Neural cell (in vitro differentiated cells): ENCODE data around the gene PDE8A. TPM values are rescaled to one million over a fixed set of nuclear protein-coding genes. Genes with fewer than 3 reads are reported as not detected.

Experiments used
- H2AFZ ChIP-seq: fragments of 200-600, 300-800 bp; sonication (generic), shearing (Covaris generic); 2 replicates; pipeline ENCODE4 v1.6.0; 2014; ENCODE audit warnings: low read depth, mild to moderate bottlenecking, antibody characterized with exemption, low read length, moderate library complexity
- H3F3A ChIP-seq: fragments of 200-600 bp; shearing (Covaris generic); 2 replicates; pipeline ENCODE4 v1.6.1; 2016; ENCODE audit warnings: mild to moderate bottlenecking, moderate library complexity, mixed read lengths, antibody characterized with exemption, low read length; ENCODE audit not compliant: insufficient read depth, poor library complexity, severe bottlenecking
- H3K27ac ChIP-seq: fragments of 200-600, 300-800 bp; sonication (generic), shearing (Covaris generic); 2 replicates; pipeline ENCODE4 v1.5.1; 2014; ENCODE audit warnings: mild to moderate bottlenecking, low read length, moderate library complexity
- H3K27me3 ChIP-seq: fragments of 300-800, 200-600 bp; sonication (generic), shearing (Covaris generic); 2 replicates; pipeline ENCODE4 v1.6.0; 2014; ENCODE audit warnings: mild to moderate bottlenecking, low read depth, low read length, moderate library complexity; ENCODE audit not compliant: insufficient read depth
- H3K36me3 ChIP-seq: fragments of 300-800, 200-600 bp; sonication (generic), shearing (Covaris generic); 2 replicates; pipeline ENCODE4 v1.5.1; 2014; ENCODE audit warnings: mild to moderate bottlenecking, antibody characterized with exemption, low read length, moderate library complexity; ENCODE audit not compliant: insufficient read depth
- H3K4me2 ChIP-seq: fragments of 300-800, 200-600 bp; sonication (generic), shearing (Covaris generic); 2 replicates; pipeline ENCODE4 v1.6.0; 2014; ENCODE audit warnings: mild to moderate bottlenecking, low read length
- H3K4me3 ChIP-seq: fragments of 300-800, 200-600 bp; sonication (generic), shearing (Covaris generic); 2 replicates; pipeline ENCODE4 v1.5.1; 2014; ENCODE audit warnings: mild to moderate bottlenecking, low read length, moderate library complexity
- H3K79me2 ChIP-seq: fragments of 200-600 bp; shearing (Covaris generic); replicated peaks from 2 replicates; pipeline ENCODE4 v1.6.0; 2014; ENCODE audit warnings: mild to moderate bottlenecking, low read length, moderate library complexity; ENCODE audit not compliant: insufficient read depth
- H3K9ac ChIP-seq: fragments of 300-800, 200-600 bp; sonication (generic), shearing (Covaris generic); 2 replicates; pipeline ENCODE4 v1.6.1; 2016; ENCODE audit warnings: mild to moderate bottlenecking, low read length, mixed read lengths
- H3K9me2 ChIP-seq: fragments of 200-600 bp; shearing (Covaris generic); 2 replicates; pipeline ENCODE4 v1.6.1; 2016; ENCODE audit warnings: mild to moderate bottlenecking, low read length, mixed read lengths; ENCODE audit not compliant: insufficient read depth
- H3K9me3 ChIP-seq: fragments of 200-600, 300-800 bp; sonication (generic), shearing (Covaris generic); 2 replicates; pipeline ENCODE4 v1.6.1; 2016; ENCODE audit warnings: mild to moderate bottlenecking, mixed run types, low read length, moderate library complexity, mixed read lengths
- H4K20me1 ChIP-seq: fragments of 200-600 bp; shearing (Covaris generic); 2 replicates; pipeline ENCODE4 v1.6.1; 2016; ENCODE audit warnings: mild to moderate bottlenecking, mixed run types; ENCODE audit not compliant: insufficient read depth
- EP300 ChIP-seq: fragments of 450-650 bp; conservative IDR thresholded peaks from 2 replicates; pipeline ENCODE4 v1.6.1; 2014; ENCODE audit warnings: antibody characterized with exemption, mild to moderate bottlenecking, moderate library complexity; ENCODE audit not compliant: poor library complexity, severe bottlenecking
- EZH2 ChIP-seq: fragments of 200-600, 300-800 bp; shearing (Covaris generic), sonication (generic); IDR thresholded peaks from 2 replicates; pipeline ENCODE4 v1.6.1; 2014; ENCODE audit warnings: antibody characterized with exemption, low read length, borderline replicate concordance, mild to moderate bottlenecking; ENCODE audit not compliant: insufficient read depth, poor library complexity, severe bottlenecking
- MXI1 ChIP-seq: fragments of 450-650 bp; conservative IDR thresholded peaks from 2 replicates; pipeline ENCODE4 v1.6.1; 2014; ENCODE audit warnings: antibody characterized with exemption, mild to moderate bottlenecking; ENCODE audit not compliant: poor library complexity, severe bottlenecking
- POLR2AphosphoS5 ChIP-seq: IDR thresholded peaks from 2 replicates; pipeline ENCODE4 v1.6.1; 2012
- RAD21 ChIP-seq: fragments of 450-650 bp; conservative IDR thresholded peaks from 2 replicates; pipeline ENCODE4 v1.6.1; 2014; ENCODE audit warnings: antibody characterized with exemption, mild to moderate bottlenecking, moderate library complexity
- SMC3 ChIP-seq: fragments of 450-650 bp; conservative IDR thresholded peaks from 2 replicates; pipeline ENCODE4 v1.6.1; 2014; ENCODE audit warnings: antibody characterized with exemption, mild to moderate bottlenecking, moderate library complexity; ENCODE audit not compliant: poor library complexity
- TAF1 ChIP-seq: IDR thresholded peaks from 2 replicates; pipeline ENCODE4 v1.6.1; 2012; ENCODE audit warnings: low read depth
- polyA plus RNA-seq: library from polyadenylated mRNA; depleted of rRNA; stranded (reverse); fragments of >200 nt; gene quantifications from 2 replicates; pipeline ENCODE4 v1.2.3, GENCODE V29; 2014
- TF ChIP-seq, protein P1 (sequence below): IDR thresholded peaks from 2 replicates; pipeline ENCODE4 v1.6.1; 2012; ENCODE audit warnings: borderline replicate concordance
- TF ChIP-seq, protein P2 (sequence below): fragments of 450-650 bp; IDR thresholded peaks from 2 replicates; pipeline ENCODE4 v1.5.1; 2014; ENCODE audit warnings: antibody characterized with exemption, mild to moderate bottlenecking, moderate library complexity; ENCODE audit not compliant: poor library complexity, severe bottlenecking

The PDE8A gene
- polyA plus RNA-seq, 1 donor from 2014 or later: 13.2 TPM

DNA sequence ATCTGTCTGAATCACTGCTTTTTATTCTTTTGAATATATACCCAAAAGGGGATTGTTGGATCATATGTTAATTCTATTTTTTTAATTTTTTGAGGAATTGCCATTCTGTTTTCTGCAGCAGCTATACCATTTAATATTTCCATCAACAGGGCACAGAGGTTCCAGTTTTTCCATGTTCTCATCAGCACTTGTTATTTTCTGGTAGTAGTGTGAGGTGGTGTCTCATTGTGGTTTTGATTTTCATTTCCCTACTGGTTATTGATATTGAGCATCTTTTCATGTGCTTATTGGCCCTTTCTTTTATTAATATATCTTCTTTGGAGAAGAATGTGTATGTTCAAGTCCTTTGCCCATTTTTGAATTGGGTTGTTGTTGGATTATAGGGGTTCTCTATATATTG, 68.1 kb downstream of the PDE8A start:
- no peaks in the 10 kb centered on the region for H3K27me3 ChIP-seq
- no peaks in the 10 kb centered on the region for H3K9me3 ChIP-seq
- H4K20me1 ChIP-seq: no peaks in the 10 kb centered on the region
- no peak overlapping the region for H2AFZ ChIP-seq
- H3K36me3 ChIP-seq: no peaks in the 10 kb centered on the region
- H3K4me3 ChIP-seq: no peak overlapping the region
- no peaks in the 10 kb centered on the region for H3K79me2 ChIP-seq
- no peak overlapping the region for H3K9ac ChIP-seq
- H3F3A ChIP-seq: no peaks in the 10 kb centered on the region
- no peak overlapping the region for H3K27ac ChIP-seq
- H3K9me2 ChIP-seq: no peaks in the 10 kb centered on the region
- no peak overlapping the region for H3K4me2 ChIP-seq
- TF ChIP-seq, protein P1, sequence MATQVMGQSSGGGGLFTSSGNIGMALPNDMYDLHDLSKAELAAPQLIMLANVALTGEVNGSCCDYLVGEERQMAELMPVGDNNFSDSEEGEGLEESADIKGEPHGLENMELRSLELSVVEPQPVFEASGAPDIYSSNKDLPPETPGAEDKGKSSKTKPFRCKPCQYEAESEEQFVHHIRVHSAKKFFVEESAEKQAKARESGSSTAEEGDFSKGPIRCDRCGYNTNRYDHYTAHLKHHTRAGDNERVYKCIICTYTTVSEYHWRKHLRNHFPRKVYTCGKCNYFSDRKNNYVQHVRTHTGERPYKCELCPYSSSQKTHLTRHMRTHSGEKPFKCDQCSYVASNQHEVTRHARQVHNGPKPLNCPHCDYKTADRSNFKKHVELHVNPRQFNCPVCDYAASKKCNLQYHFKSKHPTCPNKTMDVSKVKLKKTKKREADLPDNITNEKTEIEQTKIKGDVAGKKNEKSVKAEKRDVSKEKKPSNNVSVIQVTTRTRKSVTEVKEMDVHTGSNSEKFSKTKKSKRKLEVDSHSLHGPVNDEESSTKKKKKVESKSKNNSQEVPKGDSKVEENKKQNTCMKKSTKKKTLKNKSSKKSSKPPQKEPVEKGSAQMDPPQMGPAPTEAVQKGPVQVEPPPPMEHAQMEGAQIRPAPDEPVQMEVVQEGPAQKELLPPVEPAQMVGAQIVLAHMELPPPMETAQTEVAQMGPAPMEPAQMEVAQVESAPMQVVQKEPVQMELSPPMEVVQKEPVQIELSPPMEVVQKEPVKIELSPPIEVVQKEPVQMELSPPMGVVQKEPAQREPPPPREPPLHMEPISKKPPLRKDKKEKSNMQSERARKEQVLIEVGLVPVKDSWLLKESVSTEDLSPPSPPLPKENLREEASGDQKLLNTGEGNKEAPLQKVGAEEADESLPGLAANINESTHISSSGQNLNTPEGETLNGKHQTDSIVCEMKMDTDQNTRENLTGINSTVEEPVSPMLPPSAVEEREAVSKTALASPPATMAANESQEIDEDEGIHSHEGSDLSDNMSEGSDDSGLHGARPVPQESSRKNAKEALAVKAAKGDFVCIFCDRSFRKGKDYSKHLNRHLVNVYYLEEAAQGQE: no peak
- TF ChIP-seq SMC3 (no peak), MXI1 (no peak), RAD21 (no peak), EP300 (no peak), TAF1 (no peak), EZH2 (no peak), POLR2AphosphoS5 (no peak)
- TF ChIP-seq, protein P2, sequence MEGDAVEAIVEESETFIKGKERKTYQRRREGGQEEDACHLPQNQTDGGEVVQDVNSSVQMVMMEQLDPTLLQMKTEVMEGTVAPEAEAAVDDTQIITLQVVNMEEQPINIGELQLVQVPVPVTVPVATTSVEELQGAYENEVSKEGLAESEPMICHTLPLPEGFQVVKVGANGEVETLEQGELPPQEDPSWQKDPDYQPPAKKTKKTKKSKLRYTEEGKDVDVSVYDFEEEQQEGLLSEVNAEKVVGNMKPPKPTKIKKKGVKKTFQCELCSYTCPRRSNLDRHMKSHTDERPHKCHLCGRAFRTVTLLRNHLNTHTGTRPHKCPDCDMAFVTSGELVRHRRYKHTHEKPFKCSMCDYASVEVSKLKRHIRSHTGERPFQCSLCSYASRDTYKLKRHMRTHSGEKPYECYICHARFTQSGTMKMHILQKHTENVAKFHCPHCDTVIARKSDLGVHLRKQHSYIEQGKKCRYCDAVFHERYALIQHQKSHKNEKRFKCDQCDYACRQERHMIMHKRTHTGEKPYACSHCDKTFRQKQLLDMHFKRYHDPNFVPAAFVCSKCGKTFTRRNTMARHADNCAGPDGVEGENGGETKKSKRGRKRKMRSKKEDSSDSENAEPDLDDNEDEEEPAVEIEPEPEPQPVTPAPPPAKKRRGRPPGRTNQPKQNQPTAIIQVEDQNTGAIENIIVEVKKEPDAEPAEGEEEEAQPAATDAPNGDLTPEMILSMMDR: no peak

DNA sequence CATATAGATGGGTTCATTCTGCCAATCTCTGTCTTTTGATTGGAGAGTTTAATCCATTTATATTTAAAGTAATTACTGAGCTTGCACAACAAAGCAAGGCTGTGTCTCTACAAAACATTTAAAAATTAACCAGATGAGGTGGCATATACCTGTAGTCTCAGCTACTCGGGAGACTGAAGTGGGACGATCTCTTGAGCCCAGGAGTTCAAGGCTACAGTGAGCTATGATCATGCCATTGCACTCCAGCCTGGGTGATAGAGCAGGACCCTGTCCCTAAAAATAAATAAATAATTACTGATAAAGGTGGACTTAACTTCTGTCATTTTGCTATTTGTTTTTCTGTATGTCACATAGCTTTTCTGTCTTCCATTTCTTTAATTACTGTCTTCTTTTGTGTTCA, 78.1 kb downstream of the PDE8A start:
- no peak overlapping the region for H3K9ac ChIP-seq
- H3K9me3 ChIP-seq: peaks cover 6% of the 10 kb centered on the region
- H3K9me2 ChIP-seq: no peaks in the 10 kb centered on the region
- TF ChIP-seq, protein P1: no peak
- no peak for TF ChIP-seq MXI1
- no peak for TF ChIP-seq RAD21
- TF ChIP-seq TAF1: no peak
- no peak for TF ChIP-seq EZH2
- no peak for TF ChIP-seq POLR2AphosphoS5
- TF ChIP-seq, protein P2: no peak
- no peak for TF ChIP-seq EP300
- TF ChIP-seq SMC3: no peak
- H4K20me1 ChIP-seq: no peaks in the 10 kb centered on the region
- no peaks in the 10 kb centered on the region for H3F3A ChIP-seq
- H3K4me3 ChIP-seq: no peak overlapping the region
- H3K27ac ChIP-seq: no peak overlapping the region
- no peak overlapping the region for H3K4me2 ChIP-seq
- no peaks in the 10 kb centered on the region for H3K27me3 ChIP-seq
- H3K79me2 ChIP-seq: no peaks in the 10 kb centered on the region
- H3K36me3 ChIP-seq: no peaks in the 10 kb centered on the region
- H2AFZ ChIP-seq: no peak overlapping the region
